SK-N-SH treated with all-trans-retinoic acid at 6 μM for 48 hours (cell line): Measurements from ENCODE around the gene SUPV3L1.

Experiments
- ATAC-seq: fragments of 200-7000 bp; cut with Tn5 transposase; 3 replicates; pipeline ENCODE4 v1.9.1; 2020; ENCODE audit warnings: mild to moderate bottlenecking, moderate library complexity
- ARNTL ChIP-seq: fragments of 450-650 bp; formaldehyde crosslinking; IDR thresholded peaks from 2 replicates; pipeline ENCODE4 v1.5.0; 2020; ENCODE audit warnings: low read depth, mild to moderate bottlenecking, moderate library complexity, borderline replicate concordance
- BACH2 ChIP-seq: fragments of 250-450 bp; sonication (Bioruptor Pico); IDR thresholded peaks from 2 replicates; pipeline ENCODE4 v1.9.0; 2021; ENCODE audit warnings: mild to moderate bottlenecking, borderline replicate concordance
- CSDC2 ChIP-seq: fragments of 250-450 bp; sonication (Bioruptor Pico); IDR thresholded peaks from 2 replicates; pipeline ENCODE4 v1.5.0; 2020; ENCODE audit warnings: mild to moderate bottlenecking, moderate library complexity
- ESRRG ChIP-seq: fragments of 250-450 bp; sonication (Bioruptor Pico); IDR thresholded peaks from 2 replicates; pipeline ENCODE4 v1.6.1; 2021; ENCODE audit warnings: mild to moderate bottlenecking
- GLIS3 ChIP-seq: fragments of 250-450 bp; sonication (Bioruptor Pico); IDR thresholded peaks from 2 replicates; pipeline ENCODE4 v1.5.0; 2020; ENCODE audit warnings: mild to moderate bottlenecking, moderate library complexity
- ISL1 ChIP-seq: fragments of 250-450 bp; sonication (Bioruptor Pico); IDR thresholded peaks from 2 replicates; pipeline ENCODE4 v2.1.2; 2022; ENCODE audit warnings: mild to moderate bottlenecking, moderate library complexity
- OSR1 ChIP-seq: fragments of 250-450 bp; sonication (Bioruptor Pico); IDR thresholded peaks from 2 replicates; pipeline ENCODE4 v1.8.0; 2022; ENCODE audit warnings: moderate library complexity, mild to moderate bottlenecking, inconsistent platforms
- PPARA ChIP-seq: fragments of 250-450 bp; sonication (Bioruptor Pico); IDR thresholded peaks from 2 replicates; pipeline ENCODE4 v1.5.0; 2020; ENCODE audit warnings: mild to moderate bottlenecking, borderline replicate concordance
- TCF4 ChIP-seq: fragments of 250-450 bp; sonication (Bioruptor Pico); IDR thresholded peaks from 2 replicates; pipeline ENCODE4 v1.8.0; 2021; ENCODE audit warnings: mild to moderate bottlenecking, moderate library complexity, borderline replicate concordance
- TOX ChIP-seq: fragments of 250-450 bp; sonication (Bioruptor Pico); IDR thresholded peaks from 2 replicates; pipeline ENCODE4 v1.8.0; 2021; ENCODE audit warnings: mild to moderate bottlenecking, moderate library complexity, borderline replicate concordance
- ZFP3 ChIP-seq: fragments of 250-450 bp; sonication (Bioruptor Pico); IDR thresholded peaks from 2 replicates; pipeline ENCODE4 v1.5.0; 2020; ENCODE audit warnings: mild to moderate bottlenecking, moderate library complexity
- ZFP30 ChIP-seq: fragments of 450-650 bp; formaldehyde crosslinking; IDR thresholded peaks from 2 replicates; pipeline ENCODE4 v1.5.0; 2022; ENCODE audit warnings: mild to moderate bottlenecking, moderate library complexity
- ZNF565 ChIP-seq: fragments of 450-650 bp; formaldehyde crosslinking; conservative IDR thresholded peaks from 2 replicates; pipeline ENCODE4 v1.5.0; 2020; ENCODE audit warnings: low read depth, mild to moderate bottlenecking, moderate library complexity
- TF ChIP-seq, protein P1 (sequence below): fragments of 250-450 bp; sonication (Bioruptor Pico); IDR thresholded peaks from 2 replicates; pipeline ENCODE4 v1.8.0; 2021; ENCODE audit warnings: low read depth, mild to moderate bottlenecking, moderate library complexity, borderline replicate concordance
- TF ChIP-seq, protein P2 (sequence below): fragments of 250-450 bp; sonication (Bioruptor Pico); IDR thresholded peaks from 2 replicates; pipeline ENCODE4 v1.8.0; 2020; ENCODE audit warnings: mild to moderate bottlenecking, moderate library complexity, borderline replicate concordance
- TF ChIP-seq, protein P3 (sequence below): fragments of 250-450 bp; sonication (Bioruptor Pico); IDR thresholded peaks from 2 replicates; pipeline ENCODE4 v1.5.1; 2021; ENCODE audit warnings: mild to moderate bottlenecking, moderate library complexity
- TF ChIP-seq, protein P4 (sequence below): fragments of 250-450 bp; sonication (Bioruptor Pico); IDR thresholded peaks from 2 replicates; pipeline ENCODE4 v1.5.0; 2020; ENCODE audit warnings: mild to moderate bottlenecking, moderate library complexity
- TF ChIP-seq, protein P5 (sequence below): fragments of 250-450 bp; sonication (Bioruptor Pico); IDR thresholded peaks from 2 replicates; pipeline ENCODE4 v1.5.1; 2020; ENCODE audit warnings: low read depth, mild to moderate bottlenecking, moderate library complexity

SUPV3L1 gene

DNA sequence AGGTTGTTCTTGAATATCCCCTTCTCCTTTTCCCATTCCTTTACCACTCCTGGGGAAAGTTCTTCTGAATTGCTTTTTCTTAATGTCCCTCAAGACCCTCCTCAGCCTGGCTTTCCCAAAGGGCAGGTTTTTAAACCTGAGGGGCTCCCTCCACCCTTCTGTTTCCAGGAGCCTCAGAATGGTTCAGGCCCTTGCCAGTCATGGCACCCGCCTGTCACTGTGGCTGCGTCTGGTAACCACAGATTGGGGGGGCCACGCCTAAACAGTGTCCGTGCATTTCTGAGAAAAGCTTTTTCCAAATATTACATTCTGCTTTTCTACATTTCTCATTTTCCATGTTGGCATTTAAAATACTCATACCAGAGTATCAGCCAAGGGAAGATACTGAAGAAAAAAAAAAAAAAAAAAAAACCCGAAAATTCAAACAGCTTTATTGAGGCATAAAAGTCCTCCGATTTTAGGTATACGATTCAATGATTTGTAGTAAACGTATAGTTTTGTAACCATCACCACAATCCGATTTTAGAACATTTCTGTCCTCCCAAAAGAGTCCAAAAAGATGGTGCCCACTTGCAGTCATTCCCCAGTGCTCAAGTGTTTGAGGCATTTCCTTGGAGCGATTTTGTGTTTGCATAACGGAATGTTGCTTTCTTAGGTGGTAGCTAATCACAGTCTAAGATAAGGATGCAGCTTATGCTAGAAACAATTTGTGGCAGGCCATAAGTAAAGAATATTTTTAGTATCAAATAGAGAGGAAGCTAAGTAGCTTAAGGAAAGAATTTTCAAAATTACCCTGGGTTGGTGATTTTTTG lies 62.2 kb downstream of the SUPV3L1 start:
- no peak for ATAC-seq
- no peak for TF ChIP-seq ARNTL (CRISPR knock-in tag)
- TF ChIP-seq, protein P1, sequence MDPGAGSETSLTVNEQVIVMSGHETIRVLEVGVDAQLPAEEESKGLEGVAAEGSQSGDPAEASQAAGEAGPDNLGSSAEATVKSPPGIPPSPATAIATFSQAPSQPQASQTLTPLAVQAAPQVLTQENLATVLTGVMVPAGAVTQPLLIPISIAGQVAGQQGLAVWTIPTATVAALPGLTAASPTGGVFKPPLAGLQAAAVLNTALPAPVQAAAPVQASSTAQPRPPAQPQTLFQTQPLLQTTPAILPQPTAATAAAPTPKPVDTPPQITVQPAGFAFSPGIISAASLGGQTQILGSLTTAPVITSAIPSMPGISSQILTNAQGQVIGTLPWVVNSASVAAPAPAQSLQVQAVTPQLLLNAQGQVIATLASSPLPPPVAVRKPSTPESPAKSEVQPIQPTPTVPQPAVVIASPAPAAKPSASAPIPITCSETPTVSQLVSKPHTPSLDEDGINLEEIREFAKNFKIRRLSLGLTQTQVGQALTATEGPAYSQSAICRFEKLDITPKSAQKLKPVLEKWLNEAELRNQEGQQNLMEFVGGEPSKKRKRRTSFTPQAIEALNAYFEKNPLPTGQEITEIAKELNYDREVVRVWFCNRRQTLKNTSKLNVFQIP (CRISPR knock-in tag): no peak
- TF ChIP-seq GLIS3 (CRISPR knock-in tag): no peak
- TF ChIP-seq, protein P2, sequence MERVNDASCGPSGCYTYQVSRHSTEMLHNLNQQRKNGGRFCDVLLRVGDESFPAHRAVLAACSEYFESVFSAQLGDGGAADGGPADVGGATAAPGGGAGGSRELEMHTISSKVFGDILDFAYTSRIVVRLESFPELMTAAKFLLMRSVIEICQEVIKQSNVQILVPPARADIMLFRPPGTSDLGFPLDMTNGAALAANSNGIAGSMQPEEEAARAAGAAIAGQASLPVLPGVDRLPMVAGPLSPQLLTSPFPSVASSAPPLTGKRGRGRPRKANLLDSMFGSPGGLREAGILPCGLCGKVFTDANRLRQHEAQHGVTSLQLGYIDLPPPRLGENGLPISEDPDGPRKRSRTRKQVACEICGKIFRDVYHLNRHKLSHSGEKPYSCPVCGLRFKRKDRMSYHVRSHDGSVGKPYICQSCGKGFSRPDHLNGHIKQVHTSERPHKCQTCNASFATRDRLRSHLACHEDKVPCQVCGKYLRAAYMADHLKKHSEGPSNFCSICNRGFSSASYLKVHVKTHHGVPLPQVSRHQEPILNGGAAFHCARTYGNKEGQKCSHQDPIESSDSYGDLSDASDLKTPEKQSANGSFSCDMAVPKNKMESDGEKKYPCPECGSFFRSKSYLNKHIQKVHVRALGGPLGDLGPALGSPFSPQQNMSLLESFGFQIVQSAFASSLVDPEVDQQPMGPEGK (CRISPR knock-in tag): no peak
- TF ChIP-seq ZNF565 (CRISPR knock-in tag): no peak
- TF ChIP-seq PPARA (CRISPR knock-in tag): no peak
- TF ChIP-seq ISL1 (CRISPR knock-in tag): no peak
- no peak for TF ChIP-seq TOX (CRISPR knock-in tag)
- TF ChIP-seq ZFP3 (CRISPR knock-in tag): no peak
- TF ChIP-seq, protein P3, sequence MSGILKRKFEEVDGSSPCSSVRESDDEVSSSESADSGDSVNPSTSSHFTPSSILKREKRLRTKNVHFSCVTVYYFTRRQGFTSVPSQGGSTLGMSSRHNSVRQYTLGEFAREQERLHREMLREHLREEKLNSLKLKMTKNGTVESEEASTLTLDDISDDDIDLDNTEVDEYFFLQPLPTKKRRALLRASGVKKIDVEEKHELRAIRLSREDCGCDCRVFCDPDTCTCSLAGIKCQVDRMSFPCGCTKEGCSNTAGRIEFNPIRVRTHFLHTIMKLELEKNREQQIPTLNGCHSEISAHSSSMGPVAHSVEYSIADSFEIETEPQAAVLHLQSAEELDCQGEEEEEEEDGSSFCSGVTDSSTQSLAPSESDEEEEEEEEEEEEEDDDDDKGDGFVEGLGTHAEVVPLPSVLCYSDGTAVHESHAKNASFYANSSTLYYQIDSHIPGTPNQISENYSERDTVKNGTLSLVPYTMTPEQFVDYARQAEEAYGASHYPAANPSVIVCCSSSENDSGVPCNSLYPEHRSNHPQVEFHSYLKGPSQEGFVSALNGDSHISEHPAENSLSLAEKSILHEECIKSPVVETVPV: no peak
- TF ChIP-seq, protein P4, sequence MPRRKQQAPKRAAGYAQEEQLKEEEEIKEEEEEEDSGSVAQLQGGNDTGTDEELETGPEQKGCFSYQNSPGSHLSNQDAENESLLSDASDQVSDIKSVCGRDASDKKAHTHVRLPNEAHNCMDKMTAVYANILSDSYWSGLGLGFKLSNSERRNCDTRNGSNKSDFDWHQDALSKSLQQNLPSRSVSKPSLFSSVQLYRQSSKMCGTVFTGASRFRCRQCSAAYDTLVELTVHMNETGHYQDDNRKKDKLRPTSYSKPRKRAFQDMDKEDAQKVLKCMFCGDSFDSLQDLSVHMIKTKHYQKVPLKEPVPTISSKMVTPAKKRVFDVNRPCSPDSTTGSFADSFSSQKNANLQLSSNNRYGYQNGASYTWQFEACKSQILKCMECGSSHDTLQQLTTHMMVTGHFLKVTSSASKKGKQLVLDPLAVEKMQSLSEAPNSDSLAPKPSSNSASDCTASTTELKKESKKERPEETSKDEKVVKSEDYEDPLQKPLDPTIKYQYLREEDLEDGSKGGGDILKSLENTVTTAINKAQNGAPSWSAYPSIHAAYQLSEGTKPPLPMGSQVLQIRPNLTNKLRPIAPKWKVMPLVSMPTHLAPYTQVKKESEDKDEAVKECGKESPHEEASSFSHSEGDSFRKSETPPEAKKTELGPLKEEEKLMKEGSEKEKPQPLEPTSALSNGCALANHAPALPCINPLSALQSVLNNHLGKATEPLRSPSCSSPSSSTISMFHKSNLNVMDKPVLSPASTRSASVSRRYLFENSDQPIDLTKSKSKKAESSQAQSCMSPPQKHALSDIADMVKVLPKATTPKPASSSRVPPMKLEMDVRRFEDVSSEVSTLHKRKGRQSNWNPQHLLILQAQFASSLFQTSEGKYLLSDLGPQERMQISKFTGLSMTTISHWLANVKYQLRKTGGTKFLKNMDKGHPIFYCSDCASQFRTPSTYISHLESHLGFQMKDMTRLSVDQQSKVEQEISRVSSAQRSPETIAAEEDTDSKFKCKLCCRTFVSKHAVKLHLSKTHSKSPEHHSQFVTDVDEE (CRISPR knock-in tag): no peak
- TF ChIP-seq OSR1 (CRISPR knock-in tag): no peak
- TF ChIP-seq, protein P5, sequence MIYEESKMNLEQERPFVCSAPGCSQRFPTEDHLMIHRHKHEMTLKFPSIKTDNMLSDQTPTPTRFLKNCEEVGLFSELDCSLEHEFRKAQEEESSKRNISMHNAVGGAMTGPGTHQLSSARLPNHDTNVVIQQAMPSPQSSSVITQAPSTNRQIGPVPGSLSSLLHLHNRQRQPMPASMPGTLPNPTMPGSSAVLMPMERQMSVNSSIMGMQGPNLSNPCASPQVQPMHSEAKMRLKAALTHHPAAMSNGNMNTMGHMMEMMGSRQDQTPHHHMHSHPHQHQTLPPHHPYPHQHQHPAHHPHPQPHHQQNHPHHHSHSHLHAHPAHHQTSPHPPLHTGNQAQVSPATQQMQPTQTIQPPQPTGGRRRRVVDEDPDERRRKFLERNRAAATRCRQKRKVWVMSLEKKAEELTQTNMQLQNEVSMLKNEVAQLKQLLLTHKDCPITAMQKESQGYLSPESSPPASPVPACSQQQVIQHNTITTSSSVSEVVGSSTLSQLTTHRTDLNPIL: no peak
- no peak for TF ChIP-seq ZFP30 (CRISPR knock-in tag)

DNA sequence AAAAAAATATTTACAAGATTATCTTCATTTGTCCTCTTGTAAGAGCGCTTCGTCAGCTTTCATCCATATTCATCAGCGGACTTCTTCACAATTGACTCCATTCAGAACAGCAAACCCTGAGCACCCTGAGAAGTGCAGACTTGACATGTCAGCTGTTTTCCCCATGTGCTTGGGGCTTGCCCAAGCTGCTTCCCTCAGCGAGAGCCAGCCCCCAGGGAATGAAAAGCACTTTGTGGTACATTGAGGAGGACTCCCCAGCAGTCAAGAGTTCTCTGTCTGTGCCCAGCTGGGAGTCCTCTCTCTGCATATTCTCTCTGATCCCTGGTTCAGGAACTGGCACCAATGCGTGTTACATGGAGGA lies 62.8 kb downstream of the SUPV3L1 start:
- no peak for ATAC-seq

More for the DNA sequence above, 62.8 kb downstream of the SUPV3L1 start:
- TF ChIP-seq BACH2 (CRISPR knock-in tag) (no peak), ARNTL (CRISPR knock-in tag) (no peak), ISL1 (CRISPR knock-in tag) (no peak), TCF4 (no peak), CSDC2 (no peak), OSR1 (CRISPR knock-in tag) (no peak), ESRRG (no peak)
- TF ChIP-seq, protein P2 (CRISPR knock-in tag): no peak
- TF ChIP-seq, protein P1 (CRISPR knock-in tag): no peak
- TF ChIP-seq, protein P4 (CRISPR knock-in tag): no peak
